GM12864 (cell line): ENCODE data around the gene SLC12A7.
A peak's percentile ranks its signal among the peaks of the same experiment; 100 is the strongest.

ENCODE experiments used
- DNase-seq: peaks from one replicate; pipeline ENCODE4 v3.0.0-alpha.2; 2011; ENCODE audit warnings: low read depth
- H3K4me3 ChIP-seq: 2 replicates; pipeline ENCODE4 v1.5.1; 2011; ENCODE audit warnings: mild to moderate bottlenecking, low read depth, low read length, control low read depth
- TF ChIP-seq, protein P1 (sequence below): IDR thresholded peaks from 2 replicates; pipeline ENCODE4 v1.5.1; 2011; ENCODE audit warnings: low read depth, mild to moderate bottlenecking, moderate library complexity, low read length, control low read depth, inconsistent platforms; ENCODE audit errors: missing control alignments

Gene SLC12A7

DNA sequence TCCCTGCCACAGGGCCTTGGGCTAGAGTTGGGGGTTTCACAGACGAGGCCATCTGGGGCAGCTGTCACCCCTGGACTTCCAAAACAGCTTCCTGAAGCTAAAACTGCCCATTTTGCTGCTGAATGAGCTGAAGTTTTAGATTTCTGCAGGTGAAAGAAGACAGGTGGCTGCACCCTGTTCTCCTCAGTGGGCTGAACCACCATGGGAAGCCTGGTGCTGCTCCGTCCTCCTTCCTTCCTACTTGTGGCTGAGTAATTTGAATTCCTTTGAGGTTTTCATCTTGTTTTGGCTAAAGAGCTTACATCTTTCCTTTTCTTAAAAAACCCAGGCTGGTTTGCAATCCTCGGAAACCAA, 97.9 kb downstream of the SLC12A7 start:
- DNase-seq = no peak
- TF ChIP-seq, protein P1, sequence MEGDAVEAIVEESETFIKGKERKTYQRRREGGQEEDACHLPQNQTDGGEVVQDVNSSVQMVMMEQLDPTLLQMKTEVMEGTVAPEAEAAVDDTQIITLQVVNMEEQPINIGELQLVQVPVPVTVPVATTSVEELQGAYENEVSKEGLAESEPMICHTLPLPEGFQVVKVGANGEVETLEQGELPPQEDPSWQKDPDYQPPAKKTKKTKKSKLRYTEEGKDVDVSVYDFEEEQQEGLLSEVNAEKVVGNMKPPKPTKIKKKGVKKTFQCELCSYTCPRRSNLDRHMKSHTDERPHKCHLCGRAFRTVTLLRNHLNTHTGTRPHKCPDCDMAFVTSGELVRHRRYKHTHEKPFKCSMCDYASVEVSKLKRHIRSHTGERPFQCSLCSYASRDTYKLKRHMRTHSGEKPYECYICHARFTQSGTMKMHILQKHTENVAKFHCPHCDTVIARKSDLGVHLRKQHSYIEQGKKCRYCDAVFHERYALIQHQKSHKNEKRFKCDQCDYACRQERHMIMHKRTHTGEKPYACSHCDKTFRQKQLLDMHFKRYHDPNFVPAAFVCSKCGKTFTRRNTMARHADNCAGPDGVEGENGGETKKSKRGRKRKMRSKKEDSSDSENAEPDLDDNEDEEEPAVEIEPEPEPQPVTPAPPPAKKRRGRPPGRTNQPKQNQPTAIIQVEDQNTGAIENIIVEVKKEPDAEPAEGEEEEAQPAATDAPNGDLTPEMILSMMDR = no peak
- no peak overlapping the region for H3K4me3 ChIP-seq

DNA sequence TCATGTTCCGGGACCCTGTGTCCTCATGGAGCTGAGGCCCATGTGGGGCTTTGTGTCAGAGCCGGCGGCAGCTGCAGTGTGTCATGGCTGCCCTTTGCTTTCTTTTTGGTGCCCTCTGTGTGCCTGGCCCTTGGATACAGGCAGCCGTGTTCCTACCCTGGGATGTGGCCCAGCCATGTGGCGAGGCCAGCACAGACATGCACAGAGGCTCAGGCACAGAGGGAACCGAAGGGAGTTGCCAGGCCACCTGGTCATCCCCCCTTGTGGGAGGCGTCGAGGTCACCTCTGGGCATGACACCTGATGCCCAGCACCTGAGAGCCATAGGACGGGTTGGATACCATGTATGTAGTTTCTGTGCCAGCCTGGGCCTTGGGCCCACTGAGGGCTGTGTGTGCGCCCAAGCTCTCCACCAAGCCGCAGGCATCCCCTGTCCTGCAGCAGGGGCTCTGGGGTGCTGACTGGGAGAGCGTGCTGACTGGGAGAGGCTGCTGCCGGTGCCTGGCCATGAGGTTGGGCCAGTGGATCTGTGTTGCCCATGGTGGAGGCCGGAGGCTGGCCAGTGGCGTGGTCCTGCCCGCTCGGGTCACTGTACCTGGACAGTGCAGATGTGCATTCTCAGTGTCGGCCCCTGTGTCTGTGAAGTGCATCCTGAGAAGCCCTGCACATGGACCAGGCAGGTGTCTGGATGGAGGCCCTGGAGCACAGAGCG, 98.5 kb downstream of the SLC12A7 start:
- no peak for DNase-seq
- TF ChIP-seq, protein P1 = no peak
- H3K4me3 ChIP-seq = no peak overlapping the region

DNA sequence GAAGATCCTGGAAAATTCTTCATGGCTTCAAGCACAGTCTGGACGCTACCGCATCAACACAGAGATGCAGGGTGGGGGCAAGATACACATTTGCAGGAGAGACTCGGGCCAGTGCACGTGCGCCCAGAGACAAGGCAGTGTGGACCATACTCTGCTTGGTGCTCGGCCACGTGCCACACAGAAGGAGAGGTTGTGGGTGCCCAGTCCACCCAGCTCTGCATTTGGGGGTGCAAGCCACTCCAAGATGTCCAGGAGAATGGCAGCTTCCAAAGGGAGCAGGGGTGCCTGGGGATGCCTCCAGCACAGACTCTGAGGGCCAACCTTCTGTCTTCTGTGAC, 99.0 kb downstream of the SLC12A7 start:
- no peak overlapping the region for H3K4me3 ChIP-seq
- no peak for DNase-seq
- TF ChIP-seq, protein P1 = no peak

DNA sequence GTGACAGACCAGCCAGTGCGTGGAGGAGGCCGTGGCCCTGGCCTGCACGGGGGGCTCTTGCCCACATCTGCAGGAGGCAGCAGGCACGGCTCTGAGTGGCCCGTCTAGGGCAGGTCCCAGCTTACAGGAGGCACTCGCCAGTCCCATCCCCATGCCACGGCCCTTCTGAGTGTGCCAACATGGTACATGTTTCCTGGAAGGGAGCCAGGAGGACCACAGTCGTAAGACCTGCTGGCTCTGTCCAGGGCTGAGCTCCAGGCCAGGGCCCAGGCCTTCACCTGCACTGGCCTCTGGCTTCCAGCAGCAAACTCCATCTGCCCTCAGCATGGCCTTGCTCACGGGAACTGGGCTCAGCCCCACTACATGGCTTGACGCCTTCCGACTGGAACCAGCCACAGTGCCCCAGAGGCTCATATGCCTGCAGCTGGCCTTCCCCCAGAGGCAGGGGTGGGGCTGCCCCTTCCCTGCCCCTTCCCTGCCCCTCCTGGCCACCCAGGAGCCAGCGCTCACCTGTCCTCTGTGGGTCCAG, 99.5 kb downstream of the SLC12A7 start:
- DNase-seq = no peak
- TF ChIP-seq, protein P1 = no peak
- H3K4me3 ChIP-seq = no peak overlapping the region

DNA sequence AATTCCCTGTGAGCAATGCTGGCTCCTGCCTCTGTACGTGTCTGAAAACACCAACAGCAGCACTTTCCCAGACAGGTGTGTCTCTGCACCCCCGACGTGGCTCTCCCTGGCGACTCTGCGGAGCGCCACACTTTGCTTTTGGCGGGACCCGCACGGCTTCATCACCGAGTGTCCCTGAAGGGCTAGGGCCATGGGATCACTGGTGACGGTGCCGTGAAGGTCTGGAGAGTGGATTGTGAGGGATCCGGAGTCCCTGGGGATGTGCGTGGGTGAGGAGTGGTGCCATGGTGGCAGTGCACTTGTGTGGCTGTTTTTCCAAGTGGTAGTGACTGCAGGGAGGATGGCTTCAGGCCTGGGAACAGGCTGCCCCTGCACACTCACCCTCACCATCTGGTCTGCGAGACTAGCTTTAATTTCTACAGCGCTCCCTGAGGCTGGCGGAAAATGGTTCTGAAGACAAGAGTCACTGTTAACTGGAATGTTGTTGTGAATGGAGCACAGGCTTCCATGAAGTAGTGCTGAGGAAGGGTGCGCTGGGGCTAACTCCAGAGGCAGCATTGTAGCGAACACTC, 100.0 kb downstream of the SLC12A7 start:
- H3K4me3 ChIP-seq = no peak overlapping the region
- TF ChIP-seq, protein P1 = no peak
- DNase-seq = no peak

DNA sequence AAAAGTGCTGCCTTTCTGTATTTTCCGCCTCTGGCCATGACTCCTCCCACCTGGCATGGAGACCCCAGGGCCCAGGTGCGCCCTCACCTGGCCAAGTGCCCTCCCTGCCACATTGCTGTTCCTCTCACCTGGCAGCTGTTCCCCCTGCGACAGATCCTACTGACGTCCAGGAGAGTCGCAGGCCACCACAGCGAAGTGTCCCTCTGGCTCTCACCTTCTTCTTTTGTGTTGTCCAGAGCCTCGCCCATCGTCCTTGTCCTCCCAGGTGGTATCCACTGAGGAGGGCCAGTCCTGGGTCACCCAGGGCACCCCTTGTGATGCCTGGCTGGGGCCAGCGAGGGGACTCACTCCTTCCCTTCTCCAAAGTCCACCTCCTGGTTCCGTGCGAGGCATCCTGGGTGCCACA, 100.6 kb downstream of the SLC12A7 start:
- no peak overlapping the region for H3K4me3 ChIP-seq
- TF ChIP-seq, protein P1 = peak; percentile 49
- DNase-seq = no peak

DNA sequence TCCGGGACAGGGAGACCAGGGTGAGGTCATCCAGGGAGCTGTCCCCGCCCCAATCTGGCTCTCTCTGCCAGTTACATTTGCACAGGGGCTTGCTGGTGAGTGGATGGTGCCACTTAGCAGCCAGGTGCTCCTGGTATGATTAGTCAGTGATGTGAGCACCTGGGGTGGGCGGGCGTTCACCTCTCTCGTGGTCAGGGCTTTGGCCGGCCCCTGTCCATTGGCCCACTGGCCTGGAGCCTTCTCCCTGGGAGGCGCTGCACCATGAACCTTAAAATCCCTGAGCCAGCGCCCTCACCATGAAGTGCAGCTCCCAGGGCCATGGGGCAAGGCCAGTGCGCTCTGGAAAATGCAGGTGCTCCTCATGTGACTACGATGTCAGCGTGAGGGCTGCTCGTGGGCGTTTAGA, 101.2 kb downstream of the SLC12A7 start:
- H3K4me3 ChIP-seq = no peak overlapping the region
- DNase-seq = no peak
- TF ChIP-seq, protein P1 = no peak
